ENCODE measurements around the gene DPH6.
"Not testable (repeated sequence)": the region's sequence is repeated elsewhere in the genome, so short reads cannot be mapped to it uniquely, and the experiment has no call there.

The DPH6 gene

DNA sequence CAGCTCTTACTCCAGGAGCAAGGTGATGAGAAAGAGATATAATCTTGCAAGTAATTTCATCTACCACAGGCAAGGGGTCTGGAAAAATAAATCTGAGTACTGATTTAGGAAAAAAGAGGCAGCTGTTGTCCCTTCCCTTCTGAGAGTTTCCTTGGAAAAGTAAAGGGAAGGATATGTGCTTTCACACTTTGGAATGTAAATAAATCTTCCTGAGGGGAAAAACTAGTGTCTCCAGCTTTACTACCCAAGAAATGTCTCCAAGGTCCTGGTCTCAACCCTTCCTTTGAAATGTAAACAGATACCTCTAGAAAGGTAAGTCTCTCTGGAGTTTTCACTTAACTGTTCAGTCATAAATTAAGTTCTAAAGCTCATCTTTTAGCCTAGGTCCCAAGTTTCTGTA is 102.6 kb downstream of the DPH6 start:
- peaks cover 27% of the 10 kb centered on the region for H3K36me3 Mint-ChIP-seq
- ATAC-seq, result no peak
- H3K4me1 Mint-ChIP-seq, result no peaks in the 10 kb centered on the region
- H3K27ac Mint-ChIP-seq, result no peak overlapping the region
- H3K9me3 Mint-ChIP-seq, result no peaks in the 10 kb centered on the region
- H3K27me3 Mint-ChIP-seq, result no peaks in the 10 kb centered on the region
- no peak overlapping the region for H3K4me3 Mint-ChIP-seq

DNA sequence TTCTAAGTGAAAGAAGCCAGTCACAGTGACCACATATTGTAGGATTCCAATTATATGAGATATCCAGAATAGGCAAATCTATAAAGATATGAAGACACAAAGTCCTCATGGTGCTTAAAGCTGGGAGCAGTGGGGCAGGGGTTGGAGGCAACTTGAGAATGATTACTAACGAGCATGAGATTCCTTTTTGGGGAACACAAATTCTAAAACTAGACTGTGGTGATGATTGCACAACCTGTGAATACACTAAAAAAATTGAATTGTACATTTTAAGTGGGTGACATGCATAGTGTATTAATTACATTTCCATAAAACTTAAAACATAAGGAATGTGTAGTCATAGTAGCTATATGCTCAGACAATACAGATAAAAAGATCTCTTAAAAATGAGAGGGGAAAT is 103.2 kb downstream of the DPH6 start:
- Mint-ChIP-seq H3K27me3 (no peaks in the 10 kb centered on the region), H3K27ac (no peak overlapping the region), H3K9me3 (no peaks in the 10 kb centered on the region), H3K36me3 (peaks cover 34% of the 10 kb centered on the region), H3K4me1 (no peaks in the 10 kb centered on the region), H3K4me3 (no peak overlapping the region)
- no peak for ATAC-seq

DNA sequence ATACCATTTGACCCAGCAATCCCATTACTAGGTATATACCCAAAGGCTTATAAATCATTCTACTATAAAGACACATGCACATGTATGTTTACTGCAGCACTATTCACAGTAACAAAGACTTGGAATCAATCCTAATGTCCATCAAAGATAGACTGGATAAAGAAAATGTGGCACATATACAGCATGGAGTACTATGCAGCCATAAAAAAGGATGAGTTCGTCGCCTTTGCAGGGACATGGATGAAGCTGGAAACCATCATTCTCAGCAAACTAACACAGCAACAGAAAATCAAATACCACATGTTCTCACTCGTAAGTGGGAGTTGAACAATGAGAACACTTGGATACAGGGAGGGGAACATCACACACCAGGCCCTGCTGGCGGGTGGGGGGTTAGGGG is 104.7 kb downstream of the DPH6 start:
- ATAC-seq, H3K4me1 Mint-ChIP-seq, H3K27ac Mint-ChIP-seq, H3K4me3 Mint-ChIP-seq, H3K27me3 Mint-ChIP-seq, H3K9me3 Mint-ChIP-seq: not testable (repeated sequence)
- H3K36me3 Mint-ChIP-seq, result peaks cover 36% of the 10 kb centered on the region

- Mint-ChIP-seq H3K27ac (no peak overlapping the region), H3K27me3 (no peaks in the 10 kb centered on the region), H3K4me1 (no peaks in the 10 kb centered on the region), H3K4me3 (no peak overlapping the region), H3K36me3 (peaks cover 47% of the 10 kb centered on the region), H3K9me3 (peaks cover 4% of the 10 kb centered on the region)
- no peak for ATAC-seq
These were observed 105.7 kb downstream of the DPH6 start for GRCh38 chr15:35440265-35440664.

DNA sequence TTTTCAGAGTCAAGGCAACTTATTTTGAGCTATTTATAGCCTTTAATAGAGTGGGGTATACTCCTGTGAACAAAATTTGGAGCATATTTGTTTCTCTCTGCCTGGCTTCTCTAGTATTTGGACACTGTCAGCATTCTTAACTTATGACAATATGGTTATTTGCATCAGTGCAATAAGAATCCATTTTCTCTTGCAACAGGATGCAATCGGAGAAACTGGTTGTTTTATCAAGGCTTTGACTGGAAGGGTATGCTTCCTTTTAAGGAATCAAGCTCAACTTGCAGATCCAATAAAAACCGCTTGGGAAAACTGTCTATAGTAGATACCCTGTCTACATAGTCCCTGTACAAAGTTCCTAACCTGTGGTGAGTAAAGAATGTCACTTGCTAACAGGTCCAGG is 106.7 kb downstream of the DPH6 start:
- Mint-ChIP-seq H3K4me1 (no peaks in the 10 kb centered on the region), H3K27me3 (no peaks in the 10 kb centered on the region), H3K36me3 (peaks cover 49% of the 10 kb centered on the region), H3K27ac (no peak overlapping the region), H3K4me3 (no peak overlapping the region), H3K9me3 (peaks cover 4% of the 10 kb centered on the region)
- ATAC-seq, result no peak

- no peak overlapping the region for H3K4me3 Mint-ChIP-seq
- no peak overlapping the region for H3K27ac Mint-ChIP-seq
These were observed 108.8 kb downstream of the DPH6 start for GRCh38 chr15:35437157-35437556.

GRCh38 chr15:35436422-35436821 is 109.5 kb downstream of the DPH6 start:
- Mint-ChIP-seq H3K36me3 (peaks cover 49% of the 10 kb centered on the region), H3K9me3 (peaks cover 4% of the 10 kb centered on the region), H3K27me3 (no peaks in the 10 kb centered on the region), H3K4me3 (no peak overlapping the region), H3K27ac (no peak overlapping the region), H3K4me1 (peaks cover 6% of the 10 kb centered on the region)
- ATAC-seq, result no peak

More at GRCh38 chr15:35437157-35437556, 108.8 kb downstream of the DPH6 start:
- H3K27me3 Mint-ChIP-seq, result no peaks in the 10 kb centered on the region
- H3K9me3 Mint-ChIP-seq, result peaks cover 4% of the 10 kb centered on the region
- H3K36me3 Mint-ChIP-seq, result peaks cover 54% of the 10 kb centered on the region
- peaks cover 6% of the 10 kb centered on the region for H3K4me1 Mint-ChIP-seq
- no peak for ATAC-seq

DNA sequence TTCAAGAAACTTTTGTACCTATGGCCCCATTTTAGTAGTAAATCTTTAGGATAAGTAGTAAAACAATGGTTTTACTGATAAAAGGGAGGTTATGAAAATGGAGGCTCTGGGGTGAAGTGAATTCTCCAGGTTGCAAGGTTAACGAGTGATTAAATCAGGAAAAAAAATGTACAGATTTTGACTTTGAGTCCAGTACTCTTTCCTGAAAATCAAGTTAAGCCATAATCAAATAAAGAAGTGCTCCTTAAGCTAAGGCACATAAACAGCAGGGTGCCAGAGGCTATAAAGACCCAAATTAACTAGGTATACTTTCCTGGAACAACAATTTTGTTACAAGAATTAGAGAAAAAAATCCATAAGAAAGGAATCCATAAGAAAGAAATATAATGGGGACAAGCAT is 114.7 kb downstream of the DPH6 start:
- ATAC-seq, result no peak
- H3K4me1 Mint-ChIP-seq, result peaks cover 6% of the 10 kb centered on the region
- H3K27ac Mint-ChIP-seq, result no peak overlapping the region
- H3K4me3 Mint-ChIP-seq, result no peak overlapping the region
- peaks cover 33% of the 10 kb centered on the region for H3K36me3 Mint-ChIP-seq
- peaks cover 4% of the 10 kb centered on the region for H3K9me3 Mint-ChIP-seq
- H3K27me3 Mint-ChIP-seq, result no peaks in the 10 kb centered on the region

- no peak for ATAC-seq
- Mint-ChIP-seq H3K4me3 (no peak overlapping the region), H3K27ac (no peak overlapping the region), H3K27me3 (no peaks in the 10 kb centered on the region), H3K36me3 (peaks cover 24% of the 10 kb centered on the region), H3K9me3 (no peaks in the 10 kb centered on the region), H3K4me1 (peaks cover 6% of the 10 kb centered on the region)
These were observed 115.7 kb downstream of the DPH6 start for GRCh38 chr15:35430301-35430700.

DNA sequence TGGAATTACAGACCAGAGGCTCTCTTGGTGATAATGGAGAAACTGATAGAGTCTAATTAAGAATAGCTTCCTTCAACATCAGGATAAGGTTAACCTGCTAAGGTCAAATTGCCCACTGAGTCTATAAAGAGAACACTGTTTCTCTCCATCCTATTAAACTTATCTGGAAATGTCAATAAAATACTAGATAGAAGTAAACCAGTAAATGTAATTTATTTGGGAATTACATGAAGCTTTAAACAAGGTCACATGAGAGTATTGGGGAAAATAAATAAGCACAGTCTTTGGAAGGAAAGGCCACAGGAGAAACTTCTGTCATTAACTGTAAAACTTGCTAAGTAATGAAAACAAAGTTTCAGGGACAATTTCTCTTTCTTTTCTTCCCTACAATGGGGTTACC is 118.5 kb downstream of the DPH6 start:
- Mint-ChIP-seq H3K27ac (no peak overlapping the region), H3K9me3 (no peaks in the 10 kb centered on the region), H3K4me3 (no peak overlapping the region), H3K27me3 (no peaks in the 10 kb centered on the region), H3K36me3 (peaks cover 32% of the 10 kb centered on the region), H3K4me1 (peaks cover 2% of the 10 kb centered on the region)
- no peak for ATAC-seq

GRCh38 chr15:35427091-35427490 is 118.9 kb downstream of the DPH6 start:
- Mint-ChIP-seq H3K36me3 (peaks cover 27% of the 10 kb centered on the region), H3K4me1 (no peaks in the 10 kb centered on the region), H3K4me3 (no peak overlapping the region), H3K27ac (no peak overlapping the region), H3K27me3 (no peaks in the 10 kb centered on the region), H3K9me3 (no peaks in the 10 kb centered on the region)
- ATAC-seq, result no peak

- H3K27ac Mint-ChIP-seq, result no peak overlapping the region
- H3K36me3 Mint-ChIP-seq, result peaks cover 5% of the 10 kb centered on the region
- no peak overlapping the region for H3K4me3 Mint-ChIP-seq
- no peaks in the 10 kb centered on the region for H3K27me3 Mint-ChIP-seq
- no peak for ATAC-seq
- no peaks in the 10 kb centered on the region for H3K4me1 Mint-ChIP-seq
- H3K9me3 Mint-ChIP-seq, result no peaks in the 10 kb centered on the region
These were observed 135.2 kb downstream of the DPH6 start for GRCh38 chr15:35410775-35411174.

DNA sequence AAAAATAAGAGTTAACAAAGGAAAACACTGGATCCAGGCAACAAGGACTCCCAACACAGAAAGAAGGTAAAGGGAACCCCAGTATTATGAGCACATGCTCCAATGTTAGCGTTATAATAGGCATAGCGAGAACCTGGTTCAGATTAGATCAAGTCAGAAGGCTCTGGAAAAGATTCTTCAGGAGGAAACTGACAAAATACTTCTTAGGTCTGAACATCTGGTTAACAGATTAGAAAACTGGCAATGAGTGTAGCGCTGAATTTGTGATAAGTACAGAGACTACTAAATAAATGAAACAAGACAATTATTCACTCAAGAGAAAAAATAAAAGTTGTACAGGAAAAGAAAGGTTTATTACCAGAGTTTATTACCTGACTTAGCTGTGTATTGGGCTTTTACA is 146.1 kb downstream of the DPH6 start:
- no peak for ATAC-seq
- peaks cover 3% of the 10 kb centered on the region for H3K9me3 Mint-ChIP-seq
- H3K4me1 Mint-ChIP-seq, result no peaks in the 10 kb centered on the region
- H3K36me3 Mint-ChIP-seq, result peaks cover 45% of the 10 kb centered on the region
- no peak overlapping the region for H3K4me3 Mint-ChIP-seq
- H3K27me3 Mint-ChIP-seq, result no peaks in the 10 kb centered on the region
- no peak overlapping the region for H3K27ac Mint-ChIP-seq

DNA sequence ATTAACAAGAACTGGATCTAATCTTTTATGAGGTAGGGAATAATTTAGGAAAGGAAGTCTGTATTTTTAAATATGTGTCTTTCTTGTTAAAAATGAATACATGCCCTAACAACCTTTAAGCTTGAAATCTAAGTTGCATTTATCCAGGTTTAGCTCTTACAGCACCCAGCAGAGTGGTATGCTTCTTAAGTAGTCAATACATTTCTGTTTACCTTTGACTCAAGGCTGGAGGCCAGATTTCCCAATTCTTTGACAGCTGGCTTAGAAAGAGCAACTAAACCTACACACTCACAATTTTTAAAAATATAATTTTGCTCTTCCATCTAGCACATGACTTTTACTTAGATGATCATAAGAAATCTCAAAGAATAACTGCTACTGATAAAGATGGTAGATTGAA is 148.9 kb downstream of the DPH6 start:
- ATAC-seq, result no peak
- Mint-ChIP-seq H3K27me3 (no peaks in the 10 kb centered on the region), H3K27ac (no peak overlapping the region), H3K4me1 (no peaks in the 10 kb centered on the region), H3K4me3 (no peak overlapping the region), H3K36me3 (peaks cover 50% of the 10 kb centered on the region), H3K9me3 (peaks cover 3% of the 10 kb centered on the region)

GRCh38 chr15:35394416-35394815 is 151.5 kb downstream of the DPH6 start:
- Mint-ChIP-seq H3K4me3 (no peak overlapping the region), H3K36me3 (peaks cover 37% of the 10 kb centered on the region), H3K27me3 (no peaks in the 10 kb centered on the region), H3K27ac (no peak overlapping the region), H3K4me1 (no peaks in the 10 kb centered on the region), H3K9me3 (peaks cover 9% of the 10 kb centered on the region)
- ATAC-seq, result no peak

DNA sequence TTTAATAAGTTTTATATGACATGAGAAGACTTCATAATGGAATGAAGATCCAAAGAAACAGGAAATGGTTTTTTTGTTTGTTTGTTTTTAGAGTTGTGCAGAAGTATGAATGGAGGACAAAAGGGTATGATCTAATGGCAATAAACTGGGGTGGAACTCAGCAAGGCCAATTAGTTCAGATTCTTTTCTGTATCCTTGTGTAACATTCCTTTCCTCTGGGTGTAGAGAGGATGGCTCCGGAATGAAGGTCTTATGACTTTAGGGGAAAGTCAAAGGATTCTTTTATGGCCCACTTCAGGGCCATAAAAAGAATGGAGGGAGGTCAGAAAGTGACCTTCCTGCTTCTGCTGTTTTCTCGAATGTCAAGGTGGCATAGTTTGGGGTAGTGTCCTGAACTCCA is 152.6 kb downstream of the DPH6 start:
- H3K4me1 Mint-ChIP-seq, result no peaks in the 10 kb centered on the region
- H3K9me3 Mint-ChIP-seq, result peaks cover 9% of the 10 kb centered on the region
- H3K36me3 Mint-ChIP-seq, result peaks cover 30% of the 10 kb centered on the region
- H3K4me3 Mint-ChIP-seq, result no peak overlapping the region
- H3K27me3 Mint-ChIP-seq, result no peaks in the 10 kb centered on the region
- no peak overlapping the region for H3K27ac Mint-ChIP-seq
- ATAC-seq, result no peak

- peaks cover 23% of the 10 kb centered on the region for H3K36me3 Mint-ChIP-seq
- not testable (repeated sequence) for H3K9me3 Mint-ChIP-seq, H3K4me3 Mint-ChIP-seq, H3K4me1 Mint-ChIP-seq, ATAC-seq, H3K27me3 Mint-ChIP-seq, H3K27ac Mint-ChIP-seq
These were observed 154.5 kb downstream of the DPH6 start for GRCh38 chr15:35391408-35391984.
